ENCODE results near the gene CHAD.

CHAD gene

GRCh38 chr17:50426814-50427787, 41.6 kb downstream of the CHAD start:
- peak; percentile 45 for TF ChIP-seq CTCF (IDR thresholded peaks at IDR 0.05; ENCODE audit: low read depth, low read length, missing control alignments)
- Histone ChIP-seq H3K36me3 (replicated peaks) (no peaks in the 10 kb centered on the region), H3K27ac (no peak overlapping the region), H3K27me3 (replicated peaks) (no peaks in the 10 kb centered on the region), H3K4me3 (ENCODE audit: low read depth, low read length) (peak overlapping the region; percentile 74)
- in situ Hi-C loops (cut with HindIII; ENCODE audit: low pct_ligation_motif_present, low sequenced_read_pairs): no loop called here
- DNase-seq: peak; percentile 40

GRCh38 chr17:50426472-50426782, 42.3 kb downstream of the CHAD start:
- Histone ChIP-seq H3K4me3 (ENCODE audit: low read depth, low read length) (peak overlapping the region; percentile 74), H3K27me3 (replicated peaks) (no peaks in the 10 kb centered on the region), H3K36me3 (replicated peaks) (no peaks in the 10 kb centered on the region), H3K27ac (no peak overlapping the region)
- TF ChIP-seq CTCF (IDR thresholded peaks at IDR 0.05; ENCODE audit: low read depth, low read length, missing control alignments): no peak
- in situ Hi-C loops (cut with HindIII; ENCODE audit: low pct_ligation_motif_present, low sequenced_read_pairs): no loop called here
- DNase-seq: no peak

GRCh38 chr17:50425682-50426471, 42.8 kb downstream of the CHAD start, which contains the start of gene ACSF2:
ACSF2 (plus strand) TSS chr17:50426218; CDS start chr17:50426262, 44 bp downstream.
- Histone ChIP-seq H3K27me3 (replicated peaks) (no peaks in the 10 kb centered on the region), H3K27ac (peak within 1 kb of the TSS; percentile 8), H3K36me3 (replicated peaks) (no peaks in the 10 kb centered on the region), H3K4me3 (ENCODE audit: low read depth, low read length) (peak within 1 kb of the TSS; percentile 74)
- DNase-seq: peak; percentile 27
- TF ChIP-seq CTCF (IDR thresholded peaks at IDR 0.05; ENCODE audit: low read depth, low read length, missing control alignments): no peak
- in situ Hi-C loops (cut with HindIII; ENCODE audit: low pct_ligation_motif_present, low sequenced_read_pairs): no loop called here

GRCh38 chr17:50424996-50425681, 43.5 kb downstream of the CHAD start:
- in situ Hi-C loops (cut with HindIII; ENCODE audit: low pct_ligation_motif_present, low sequenced_read_pairs): no loop called here
- no peaks in the 10 kb centered on the region for H3K36me3 ChIP-seq (replicated peaks)
- peak overlapping the region; percentile 74 for H3K4me3 ChIP-seq (ENCODE audit: low read depth, low read length)
- peak overlapping the region; percentile 8 for H3K27ac ChIP-seq
- no peak for DNase-seq
- no peak for TF ChIP-seq CTCF (IDR thresholded peaks at IDR 0.05; ENCODE audit: low read depth, low read length, missing control alignments)
- H3K27me3 ChIP-seq (replicated peaks): no peaks in the 10 kb centered on the region

- H3K36me3 ChIP-seq (replicated peaks): no peaks in the 10 kb centered on the region
- H3K27me3 ChIP-seq (replicated peaks): no peaks in the 10 kb centered on the region
- no peak for TF ChIP-seq CTCF (IDR thresholded peaks at IDR 0.05; ENCODE audit: low read depth, low read length, missing control alignments)
- no peak overlapping the region for H3K4me3 ChIP-seq (ENCODE audit: low read depth, low read length)
- in situ Hi-C loops (cut with HindIII; ENCODE audit: low pct_ligation_motif_present, low sequenced_read_pairs): no loop called here
- H3K27ac ChIP-seq: peak overlapping the region; percentile 33
- DNase-seq: no peak
Observed at GRCh38 chr17:50424246-50424995, 44.3 kb downstream of the CHAD start.
